GM12878 (cell line): ENCODE data around the gene ZNF200. TPM values are rescaled to one million over a fixed set of nuclear protein-coding genes. Genes with fewer than 3 reads are reported as not detected.

Source experiments
- ATAC-seq: fragments of 200-7000 bp; cut with Tn5 transposase; 3 replicates; pipeline ENCODE4 v1.9.1; 2020; ENCODE audit warnings: mild to moderate bottlenecking, moderate library complexity
- BruUV-seq: library from RNA; stranded (reverse); fragments of 400-500 nt; replicated peaks from 2 replicates; lab custom pipeline; 2021; lab: Mats Ljungman, UMichigan
- CTCF ChIA-PET: fragments of 300-600 bp; sonication (Branson Sonifier 250); formaldehyde crosslinking; extraction: SDS; loops from one replicate; lab custom pipeline; 2021; ENCODE audit warnings: inconsistent platforms; lab: Yijun Ruan, JAX
- POLR2A ChIA-PET: fragments of 350-600 bp; formaldehyde crosslinking; extraction: SDS; loops from one replicate; lab custom pipeline; 2021; ENCODE audit warnings: inconsistent platforms; lab: Charles Lee
- RAD21 ChIA-PET: fragments of 300-600 bp; sonication (Branson Sonifier 250); formaldehyde crosslinking; loops from one replicate; lab custom pipeline; 2023; ENCODE audit warnings: antibody characterized with exemption; ENCODE audit not compliant: unreplicated experiment; lab: Charles Lee
- SMC1A ChIA-PET: fragments of 300-600 bp; sonication (Branson Sonifier 250); formaldehyde crosslinking; loops from one replicate; lab custom pipeline; 2023; ENCODE audit not compliant: unreplicated experiment, uncharacterized antibody; lab: Charles Lee
- DNase-seq: peaks from one replicate; pipeline ENCODE4 v3.0.0-alpha.2; 2011; ENCODE audit warnings: low read depth, low spot score
- FAIRE-seq: peaks from 3 replicates; lab custom pipeline; 2011; peaks lifted over from hg19 to GRCh38; lab: Jason Lieb, UNC
- H2AFZ ChIP-seq: 2 replicates; pipeline ENCODE4 v1.6.0; 2011; ENCODE audit warnings: low read depth, low read length, control low read depth; ENCODE audit not compliant: control insufficient read depth
- H3K27ac ChIP-seq: 2 replicates; pipeline ENCODE4 v1.5.1; 2011; ENCODE audit warnings: control low read depth; ENCODE audit not compliant: control insufficient read depth, insufficient read depth
- H3K27me3 ChIP-seq, 2 experiments: replicated peaks in 1 of 2; 2 replicates each; pipeline versions ENCODE4 v1.6.0 to v1.6.1; 2011; ENCODE audit warnings: low read length in 1 of 2; ENCODE audit not compliant: control insufficient read depth in 2 of 2, insufficient read depth in 2 of 2
- H3K36me3 ChIP-seq, 2 experiments: 2 replicates each; pipeline ENCODE4 v1.5.1; 2011; ENCODE audit warnings: low read length in 1 of 2; ENCODE audit not compliant: control insufficient read depth in 2 of 2, insufficient read depth in 2 of 2
- H3K4me1 ChIP-seq: 2 replicates; pipeline ENCODE4 v1.6.1; 2011; ENCODE audit warnings: mild to moderate bottlenecking, low read length, moderate library complexity, mixed read lengths; ENCODE audit not compliant: control insufficient read depth, insufficient read depth
- H3K4me2 ChIP-seq: 2 replicates; pipeline ENCODE4 v1.6.0; 2011; ENCODE audit warnings: control low read depth; ENCODE audit not compliant: control insufficient read depth, insufficient read depth
- H3K4me3 ChIP-seq: fragments of 200-600 bp; sonication (generic); 2 replicates; pipeline ENCODE4 v1.5.1; 2016
- H3K79me2 ChIP-seq: 2 replicates; pipeline ENCODE4 v1.6.0; 2011; ENCODE audit warnings: low read length; ENCODE audit not compliant: control insufficient read depth, insufficient read depth
- H3K9ac ChIP-seq: 2 replicates; pipeline ENCODE4 v1.8.0; 2011; ENCODE audit warnings: low read length, control low read depth, mixed read lengths; ENCODE audit not compliant: control insufficient read depth, insufficient read depth
- H3K9me3 ChIP-seq: replicated peaks from 3 replicates; pipeline ENCODE4 v1.5.1; 2011; ENCODE audit warnings: mild to moderate bottlenecking, low read length; ENCODE audit not compliant: control insufficient read depth, insufficient read depth
- H4K20me1 ChIP-seq: 2 replicates; pipeline ENCODE4 v1.6.0; 2011; ENCODE audit not compliant: control insufficient read depth, insufficient read depth
- BCL11A ChIP-seq: IDR thresholded peaks from 2 replicates; pipeline ENCODE4 v1.6.1; 2011; ENCODE audit warnings: low read depth, low read length
- CBFB ChIP-seq: IDR thresholded peaks from 2 replicates; pipeline ENCODE4 v1.6.1; 2016; ENCODE audit warnings: antibody characterized with exemption, low read depth
- CBX5 ChIP-seq: sonication (generic); IDR thresholded peaks from 2 replicates; pipeline ENCODE4 v1.6.1; 2016; ENCODE audit warnings: low read depth, moderate library complexity, mild to moderate bottlenecking, inconsistent platforms
- CEBPB ChIP-seq, 2 experiments: fragments of 150-350 bp in 1 of 2; IDR thresholded peaks; 2 replicates each; pipeline ENCODE4 v1.6.1; 2012 to 2014; ENCODE audit warnings: low read depth in 2 of 2, low read length in 2 of 2, borderline replicate concordance in 1 of 2, inconsistent platforms in 1 of 2
- DPF2 ChIP-seq: fragments of 450-650 bp; IDR thresholded peaks from 2 replicates; pipeline ENCODE4 v1.6.1; 2017; ENCODE audit warnings: mild to moderate bottlenecking
- HDAC6 ChIP-seq: fragments of 200-600 bp; sonication (generic); IDR thresholded peaks from one replicate; pipeline ENCODE4 v1.8.0; 2017; ENCODE audit warnings: antibody characterized with exemption; ENCODE audit not compliant: unreplicated experiment
- MEF2A ChIP-seq: IDR thresholded peaks from 2 replicates; pipeline ENCODE4 v1.6.1; 2011; ENCODE audit warnings: low read depth, mild to moderate bottlenecking, low read length, moderate library complexity; ENCODE audit not compliant: insufficient read depth
- MTA3 ChIP-seq: IDR thresholded peaks from 2 replicates; pipeline ENCODE4 v1.6.1; 2012; ENCODE audit warnings: low read length, inconsistent platforms, borderline replicate concordance
- NR2F1 ChIP-seq: fragments of 450-650 bp; conservative IDR thresholded peaks from 2 replicates; pipeline ENCODE4 v1.6.1; 2017; ENCODE audit warnings: mild to moderate bottlenecking
- PAX5 ChIP-seq: IDR thresholded peaks from 2 replicates; pipeline ENCODE4 v1.6.1; 2011; ENCODE audit warnings: low read depth, low read length, borderline replicate concordance
- SIX5 ChIP-seq: IDR thresholded peaks from 2 replicates; pipeline ENCODE4 v1.6.1; 2011; ENCODE audit warnings: mild to moderate bottlenecking, low read depth, low read length, moderate library complexity; ENCODE audit not compliant: severe bottlenecking
- SMARCA5 ChIP-seq: fragments of 450-650 bp; IDR thresholded peaks from 2 replicates; pipeline ENCODE4 v1.6.1; 2017; ENCODE audit warnings: mild to moderate bottlenecking
- STAT1 ChIP-seq: fragments of 450-650 bp; conservative IDR thresholded peaks from 2 replicates; pipeline ENCODE4 v1.6.1; 2014; ENCODE audit warnings: antibody characterized with exemption, mild to moderate bottlenecking
- WRNIP1 ChIP-seq: IDR thresholded peaks from 2 replicates; pipeline ENCODE4 v1.6.1; 2011; ENCODE audit warnings: low read depth, low read length, improper control_type of control experiment, borderline replicate concordance
- WGBS: methylation state at CpG from one replicate; pipeline ENCODE4 v1.1.6; 2016; ENCODE audit warnings: low lambda C conversion rate; ENCODE audit not compliant: insufficient replicate concordance, insufficient coverage; ENCODE audit errors: missing lambda C conversion rate; 5-methylcytosine and 5-hydroxymethylcytosine counted together
- in situ Hi-C: fragments of 300-500 bp; cut with MboI; formaldehyde crosslinking; loops from 9 replicates; pipeline ENCODE4 v1.14.3; 2018; ENCODE audit warnings: mixed read lengths
- intact Hi-C: fragments of 100-400 bp; cut with micrococcal nuclease; formaldehyde crosslinking; loops from one replicate; pipeline ENCODE4 v1.14.2; 2022; ENCODE audit not compliant: unreplicated experiment
- polyA plus RNA-seq, 11 experiments: library from polyadenylated mRNA; depleted of rRNA in 4 of 11; unstranded in 6 of 11; stranded (reverse) in 5 of 11; fragments of >200 nt; fragmentation: Nextera tagmentation in 4 of 11; fragmentation: Illumina TruSeq in 1 of 11; extraction: Ambion mirVana in 4 of 11; extraction: Trizol in 1 of 11; gene quantifications; 1 replicate in 1 of 11; 2 replicates in 10 of 11; pipeline versions ENCODE4 v1.2.1 to v1.2.3, GENCODE V29; 2011 to 2016; ENCODE audit warnings: inconsistent platforms in 2 of 11, missing spikeins in 2 of 11, low read depth in 1 of 11
- total RNA-seq, 4 experiments: library from RNA; depleted of rRNA in 3 of 4; stranded (reverse); fragments of >200 nt in 3 of 4; fragmentation: Illumina TruSeq in 1 of 4; extraction: Trizol in 1 of 4; gene quantifications; 2 replicates each; pipeline versions ENCODE4 v1.2.1 to v1.2.3, GENCODE V29; 2013 to 2021
- TF ChIP-seq, protein P1 (sequence below): fragments of 450-650 bp; conservative IDR thresholded peaks from 2 replicates; pipeline ENCODE4 v1.6.1; 2017; ENCODE audit warnings: mild to moderate bottlenecking, moderate library complexity
- TF ChIP-seq, protein P2 (sequence below): IDR thresholded peaks from 2 replicates; pipeline ENCODE4 v1.6.1; 2012; ENCODE audit warnings: low read depth, low read length, improper control_type of control experiment
- TF ChIP-seq, protein P3 (sequence below): fragments of 450-650 bp; formaldehyde crosslinking; IDR thresholded peaks from 2 replicates; pipeline ENCODE4 v1.4.0; 2020; ENCODE audit warnings: mild to moderate bottlenecking, moderate library complexity
- TF ChIP-seq, protein P4 (sequence below): fragments of 450-650 bp; IDR thresholded peaks from 2 replicates; pipeline ENCODE4 v1.6.1; 2014; ENCODE audit warnings: mild to moderate bottlenecking

The ZNF200 gene
- total and polyA plus RNA-seq, 10 of the 15 experiments (the other 5 are each of a cell fraction or from before 2014, with no cell fraction given): 4.0 to 13.9 (median 9.6) TPM

DNA sequence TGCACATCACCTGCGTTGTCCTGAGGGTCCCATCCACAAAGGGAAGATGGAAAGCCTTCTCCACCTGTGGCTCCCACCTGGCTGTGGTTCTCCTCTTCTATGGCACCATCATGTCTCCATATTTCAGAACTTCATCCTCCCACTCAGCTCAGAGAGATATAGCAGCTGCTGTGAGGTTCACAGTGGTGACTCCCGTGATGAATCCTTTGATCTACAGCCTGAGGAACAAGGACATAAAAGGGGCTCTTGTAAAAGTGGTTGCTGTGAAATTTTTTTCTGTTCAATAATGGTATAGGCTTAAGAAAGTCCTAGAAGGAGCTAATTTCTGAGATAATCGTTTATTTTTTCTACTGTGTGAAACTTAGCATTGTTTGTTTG is 18.7 kb downstream of the ZNF200 start:
- DNase-seq (no peak), FAIRE-seq (no peak), ATAC-seq (no peak)
- ChIA-PET POLR2A (no interaction called here), RAD21 (no interaction called here), CTCF (no interaction called here), SMC1A (interaction anchor here (0.6 kb wide), 1 partner anchor 1845 kb away, joined by 3 read pairs; no protein-coding TSS in a partner anchor)
- no peaks in the 10 kb centered on the region for H3K79me2 ChIP-seq
- H3K36me3 ChIP-seq: no peaks in the 10 kb centered on the region
- H3K27ac ChIP-seq: no peak overlapping the region
- TF ChIP-seq CEBPB (IDR thresholded peaks at IDR 0.05; ENCODE audit: borderline replicate concordance in 1 of 2, low read depth in 2 of 2, low read length in 2 of 2) (no peak), MTA3 (no peak), NR2F1 (no peak), DPF2 (no peak), BCL11A (no peak), CBFB (no peak), HDAC6 (no peak), CBX5 (no peak), WRNIP1 (no peak), PAX5 (no peak), SIX5 (no peak), MEF2A (no peak), STAT1 (no peak), SMARCA5 (no peak)
- TF ChIP-seq, protein P1, sequence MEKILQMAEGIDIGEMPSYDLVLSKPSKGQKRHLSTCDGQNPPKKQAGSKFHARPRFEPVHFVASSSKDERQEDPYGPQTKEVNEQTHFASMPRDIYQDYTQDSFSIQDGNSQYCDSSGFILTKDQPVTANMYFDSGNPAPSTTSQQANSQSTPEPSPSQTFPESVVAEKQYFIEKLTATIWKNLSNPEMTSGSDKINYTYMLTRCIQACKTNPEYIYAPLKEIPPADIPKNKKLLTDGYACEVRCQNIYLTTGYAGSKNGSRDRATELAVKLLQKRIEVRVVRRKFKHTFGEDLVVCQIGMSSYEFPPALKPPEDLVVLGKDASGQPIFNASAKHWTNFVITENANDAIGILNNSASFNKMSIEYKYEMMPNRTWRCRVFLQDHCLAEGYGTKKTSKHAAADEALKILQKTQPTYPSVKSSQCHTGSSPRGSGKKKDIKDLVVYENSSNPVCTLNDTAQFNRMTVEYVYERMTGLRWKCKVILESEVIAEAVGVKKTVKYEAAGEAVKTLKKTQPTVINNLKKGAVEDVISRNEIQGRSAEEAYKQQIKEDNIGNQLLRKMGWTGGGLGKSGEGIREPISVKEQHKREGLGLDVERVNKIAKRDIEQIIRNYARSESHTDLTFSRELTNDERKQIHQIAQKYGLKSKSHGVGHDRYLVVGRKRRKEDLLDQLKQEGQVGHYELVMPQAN: no peak
- TF ChIP-seq, protein P2, sequence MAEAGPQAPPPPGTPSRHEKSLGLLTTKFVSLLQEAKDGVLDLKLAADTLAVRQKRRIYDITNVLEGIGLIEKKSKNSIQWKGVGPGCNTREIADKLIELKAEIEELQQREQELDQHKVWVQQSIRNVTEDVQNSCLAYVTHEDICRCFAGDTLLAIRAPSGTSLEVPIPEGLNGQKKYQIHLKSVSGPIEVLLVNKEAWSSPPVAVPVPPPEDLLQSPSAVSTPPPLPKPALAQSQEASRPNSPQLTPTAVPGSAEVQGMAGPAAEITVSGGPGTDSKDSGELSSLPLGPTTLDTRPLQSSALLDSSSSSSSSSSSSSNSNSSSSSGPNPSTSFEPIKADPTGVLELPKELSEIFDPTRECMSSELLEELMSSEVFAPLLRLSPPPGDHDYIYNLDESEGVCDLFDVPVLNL: no peak
- TF ChIP-seq, protein P3, sequence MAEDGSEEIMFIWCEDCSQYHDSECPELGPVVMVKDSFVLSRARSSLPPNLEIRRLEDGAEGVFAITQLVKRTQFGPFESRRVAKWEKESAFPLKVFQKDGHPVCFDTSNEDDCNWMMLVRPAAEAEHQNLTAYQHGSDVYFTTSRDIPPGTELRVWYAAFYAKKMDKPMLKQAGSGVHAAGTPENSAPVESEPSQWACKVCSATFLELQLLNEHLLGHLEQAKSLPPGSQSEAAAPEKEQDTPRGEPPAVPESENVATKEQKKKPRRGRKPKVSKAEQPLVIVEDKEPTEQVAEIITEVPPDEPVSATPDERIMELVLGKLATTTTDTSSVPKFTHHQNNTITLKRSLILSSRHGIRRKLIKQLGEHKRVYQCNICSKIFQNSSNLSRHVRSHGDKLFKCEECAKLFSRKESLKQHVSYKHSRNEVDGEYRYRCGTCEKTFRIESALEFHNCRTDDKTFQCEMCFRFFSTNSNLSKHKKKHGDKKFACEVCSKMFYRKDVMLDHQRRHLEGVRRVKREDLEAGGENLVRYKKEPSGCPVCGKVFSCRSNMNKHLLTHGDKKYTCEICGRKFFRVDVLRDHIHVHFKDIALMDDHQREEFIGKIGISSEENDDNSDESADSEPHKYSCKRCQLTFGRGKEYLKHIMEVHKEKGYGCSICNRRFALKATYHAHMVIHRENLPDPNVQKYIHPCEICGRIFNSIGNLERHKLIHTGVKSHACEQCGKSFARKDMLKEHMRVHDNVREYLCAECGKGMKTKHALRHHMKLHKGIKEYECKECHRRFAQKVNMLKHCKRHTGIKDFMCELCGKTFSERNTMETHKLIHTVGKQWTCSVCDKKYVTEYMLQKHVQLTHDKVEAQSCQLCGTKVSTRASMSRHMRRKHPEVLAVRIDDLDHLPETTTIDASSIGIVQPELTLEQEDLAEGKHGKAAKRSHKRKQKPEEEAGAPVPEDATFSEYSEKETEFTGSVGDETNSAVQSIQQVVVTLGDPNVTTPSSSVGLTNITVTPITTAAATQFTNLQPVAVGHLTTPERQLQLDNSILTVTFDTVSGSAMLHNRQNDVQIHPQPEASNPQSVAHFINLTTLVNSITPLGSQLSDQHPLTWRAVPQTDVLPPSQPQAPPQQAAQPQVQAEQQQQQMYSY (CRISPR knock-in tag): no peak
- TF ChIP-seq, protein P4, sequence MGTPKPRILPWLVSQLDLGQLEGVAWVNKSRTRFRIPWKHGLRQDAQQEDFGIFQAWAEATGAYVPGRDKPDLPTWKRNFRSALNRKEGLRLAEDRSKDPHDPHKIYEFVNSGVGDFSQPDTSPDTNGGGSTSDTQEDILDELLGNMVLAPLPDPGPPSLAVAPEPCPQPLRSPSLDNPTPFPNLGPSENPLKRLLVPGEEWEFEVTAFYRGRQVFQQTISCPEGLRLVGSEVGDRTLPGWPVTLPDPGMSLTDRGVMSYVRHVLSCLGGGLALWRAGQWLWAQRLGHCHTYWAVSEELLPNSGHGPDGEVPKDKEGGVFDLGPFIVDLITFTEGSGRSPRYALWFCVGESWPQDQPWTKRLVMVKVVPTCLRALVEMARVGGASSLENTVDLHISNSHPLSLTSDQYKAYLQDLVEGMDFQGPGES: no peak
- intact Hi-C loops (no loop called here), in situ Hi-C loops (no loop called here)
- no peak overlapping the region for H3K4me3 ChIP-seq
- no peaks in the 10 kb centered on the region for H4K20me1 ChIP-seq
- no peak overlapping the region for H3K9ac ChIP-seq
- H3K4me2 ChIP-seq: no peak overlapping the region
- WGBS: 2% methylated on average over 3 of the region's 3 CpGs
- no peaks in the 10 kb centered on the region; the same call in 2 of the 3 replicates for H3K9me3 ChIP-seq
- no peaks in the 10 kb centered on the region for H3K27me3 ChIP-seq
- peaks cover 4% of the 10 kb centered on the region for H3K4me1 ChIP-seq
- BruUV-seq: no TSS peak
- no peak overlapping the region for H2AFZ ChIP-seq
